ENCODE measurements around the gene FHIT.

Gene FHIT

GRCh38 chr3:59895972-59896371 is 1355.3 kb downstream of the FHIT start:
- TF ChIP-seq CTCF (IDR thresholded peaks at IDR 0.05; ENCODE audit: low read depth, low read length): no peak
- H3K4me3 ChIP-seq (ENCODE audit: low read depth, low read length): no peak overlapping the region
- H3K27me3 ChIP-seq: no peaks in the 10 kb centered on the region
- H3K36me3 ChIP-seq: no peaks in the 10 kb centered on the region
- H3K4me1 ChIP-seq: no peaks in the 10 kb centered on the region
- H3K9me3 ChIP-seq: no peaks in the 10 kb centered on the region
- no peak for DNase-seq

GRCh38 chr3:59894425-59895121 is 1356.7 kb downstream of the FHIT start:
- H3K4me1 ChIP-seq: no peaks in the 10 kb centered on the region
- no peaks in the 10 kb centered on the region for H3K9me3 ChIP-seq
- TF ChIP-seq CTCF (IDR thresholded peaks at IDR 0.05; ENCODE audit: low read depth, low read length): no peak
- no peaks in the 10 kb centered on the region for H3K36me3 ChIP-seq
- no peak overlapping the region for H3K4me3 ChIP-seq (ENCODE audit: low read depth, low read length)
- no peak for DNase-seq
- H3K27me3 ChIP-seq: no peaks in the 10 kb centered on the region

DNA sequence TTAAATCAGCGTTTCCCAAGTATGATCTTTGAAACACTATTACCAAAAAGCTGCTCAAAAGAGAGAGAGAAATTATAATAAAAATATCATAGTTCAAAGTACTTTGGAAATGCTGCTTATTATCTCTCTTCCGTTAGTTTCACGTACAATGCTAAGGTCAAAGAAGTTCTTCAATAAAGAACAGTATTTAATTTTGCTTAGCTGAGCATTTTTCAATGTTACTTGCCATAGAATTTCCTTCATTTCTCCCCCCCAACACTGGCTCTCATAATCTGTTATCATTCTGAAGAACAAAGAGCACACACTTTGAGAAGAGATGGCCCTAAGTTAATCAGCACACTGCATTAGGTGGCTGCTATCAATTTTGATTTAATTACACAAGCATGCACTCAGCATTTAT is 1360.6 kb downstream of the FHIT start:
- no peak for TF ChIP-seq CTCF (IDR thresholded peaks at IDR 0.05; ENCODE audit: low read depth, low read length)
- Histone ChIP-seq H3K27me3 (no peaks in the 10 kb centered on the region), H3K9me3 (no peaks in the 10 kb centered on the region), H3K36me3 (no peaks in the 10 kb centered on the region), H3K4me1 (no peaks in the 10 kb centered on the region), H3K4me3 (ENCODE audit: low read depth, low read length) (no peak overlapping the region)
- no peak for DNase-seq

DNA sequence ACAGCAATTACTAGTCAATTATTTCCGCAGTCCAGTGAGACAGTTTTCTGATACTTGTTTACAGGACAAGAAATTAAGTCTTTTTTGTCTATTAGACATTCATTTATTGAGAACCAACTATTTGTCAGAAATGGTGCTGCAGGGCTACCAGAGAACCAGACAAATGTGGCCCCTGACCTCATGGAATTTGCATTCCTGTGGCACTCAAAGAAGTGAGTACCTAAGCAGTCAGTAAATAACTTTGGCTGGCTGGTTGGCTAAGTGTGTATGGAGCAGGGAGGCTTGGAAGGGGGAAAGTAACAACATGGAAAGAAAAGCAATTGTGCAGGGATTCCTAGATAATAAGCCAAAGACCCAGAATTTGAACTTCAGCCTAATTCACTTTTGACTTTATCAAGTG is 1364.5 kb downstream of the FHIT start:
- Histone ChIP-seq H3K36me3 (no peaks in the 10 kb centered on the region), H3K27me3 (no peaks in the 10 kb centered on the region), H3K4me1 (no peaks in the 10 kb centered on the region), H3K9me3 (no peaks in the 10 kb centered on the region), H3K4me3 (ENCODE audit: low read depth, low read length) (no peak overlapping the region)
- DNase-seq: no peak
- no peak for TF ChIP-seq CTCF (IDR thresholded peaks at IDR 0.05; ENCODE audit: low read depth, low read length)

DNA sequence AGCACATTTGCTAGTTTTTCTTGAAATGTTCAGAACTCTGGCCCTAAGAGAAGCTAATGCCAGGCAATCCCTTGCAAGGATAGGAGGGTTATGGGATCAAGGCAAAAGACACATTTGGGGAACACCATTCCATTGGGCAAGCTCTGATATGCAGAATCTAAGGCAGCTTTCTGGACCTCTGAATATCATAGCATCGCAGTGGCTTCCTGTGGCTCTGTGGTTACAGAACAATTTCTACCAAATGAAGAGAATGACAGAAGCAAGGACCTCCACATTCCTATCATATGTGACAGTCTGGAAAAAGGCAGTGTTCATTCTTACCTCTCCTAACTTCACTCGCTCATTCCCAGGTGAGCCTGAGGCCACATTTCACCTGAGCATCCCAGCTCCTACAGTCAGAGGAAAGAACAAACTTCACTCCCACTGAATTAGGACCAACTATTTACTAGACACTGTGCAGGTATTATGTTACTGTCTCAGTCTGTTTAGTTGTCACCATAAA is 1365.3 kb downstream of the FHIT start:
- Histone ChIP-seq H3K9me3 (no peaks in the 10 kb centered on the region), H3K36me3 (no peaks in the 10 kb centered on the region), H3K4me1 (no peaks in the 10 kb centered on the region), H3K4me3 (ENCODE audit: low read depth, low read length) (no peak overlapping the region), H3K27me3 (no peaks in the 10 kb centered on the region)
- DNase-seq: no peak
- TF ChIP-seq CTCF (IDR thresholded peaks at IDR 0.05; ENCODE audit: low read depth, low read length): no peak

GRCh38 chr3:59885101-59885500 is 1366.2 kb downstream of the FHIT start:
- Histone ChIP-seq H3K36me3 (no peaks in the 10 kb centered on the region), H3K4me1 (no peaks in the 10 kb centered on the region), H3K27me3 (no peaks in the 10 kb centered on the region), H3K9me3 (no peaks in the 10 kb centered on the region), H3K4me3 (ENCODE audit: low read depth, low read length) (no peak overlapping the region)
- no peak for DNase-seq
- no peak for TF ChIP-seq CTCF (IDR thresholded peaks at IDR 0.05; ENCODE audit: low read depth, low read length)
